ENCODE measurements around the gene LPCAT2.
"Not testable (repeated sequence)": the region's sequence is repeated elsewhere in the genome, so short reads cannot be mapped to it uniquely, and the experiment has no call there.

LPCAT2 gene

GRCh38 chr16:55577887-55578286, 69.0 kb downstream of the LPCAT2 start:
- FAIRE-seq: no peak
- DNase-seq (ENCODE audit: low spot score): no peak

- FAIRE-seq: no peak
Measured at GRCh38 chr16:55585631-55586030, 76.8 kb downstream of the LPCAT2 start.

GRCh38 chr16:55588799-55589198, 79.9 kb downstream of the LPCAT2 start:
- no peak for FAIRE-seq
- no peak for DNase-seq (ENCODE audit: low spot score)

More at GRCh38 chr16:55585631-55586030, 76.8 kb downstream of the LPCAT2 start:
- DNase-seq (ENCODE audit: low spot score): no peak

- DNase-seq (ENCODE audit: low spot score): no peak
- FAIRE-seq: no peak
Measured at GRCh38 chr16:55592306-55592705, 83.4 kb downstream of the LPCAT2 start.

GRCh38 chr16:55597928-55598327, 89.1 kb downstream of the LPCAT2 start:
- DNase-seq (ENCODE audit: low spot score): no peak
- no peak for FAIRE-seq

- FAIRE-seq: no peak
- DNase-seq (ENCODE audit: low spot score): no peak
Measured at GRCh38 chr16:55605754-55606336, 97.0 kb downstream of the LPCAT2 start.

- DNase-seq (ENCODE audit: low spot score) (no peak), FAIRE-seq (no peak)
Measured at GRCh38 chr16:55613613-55614335, 104.9 kb downstream of the LPCAT2 start.

- DNase-seq (ENCODE audit: low spot score): no peak
- FAIRE-seq: no peak
Measured at GRCh38 chr16:55615071-55615470, 106.2 kb downstream of the LPCAT2 start.

GRCh38 chr16:55615670-55616069, 106.8 kb downstream of the LPCAT2 start:
- DNase-seq (ENCODE audit: low spot score); FAIRE-seq: not testable (repeated sequence)

- DNase-seq (ENCODE audit: low spot score): no peak
- FAIRE-seq: no peak
Measured at GRCh38 chr16:55621771-55622170, 112.9 kb downstream of the LPCAT2 start.

GRCh38 chr16:55622272-55622671, 113.4 kb downstream of the LPCAT2 start:
- DNase-seq (ENCODE audit: low spot score): no peak
- FAIRE-seq: no peak

- FAIRE-seq: no peak
Measured at GRCh38 chr16:55622930-55623561, 114.2 kb downstream of the LPCAT2 start.

GRCh38 chr16:55623640-55624039, 114.8 kb downstream of the LPCAT2 start:
- no peak for FAIRE-seq
- no peak for DNase-seq (ENCODE audit: low spot score)

More at GRCh38 chr16:55622930-55623561, 114.2 kb downstream of the LPCAT2 start:
- DNase-seq (ENCODE audit: low spot score): peak; percentile 60

GRCh38 chr16:55624696-55625095, 115.8 kb downstream of the LPCAT2 start:
- FAIRE-seq (no peak), DNase-seq (ENCODE audit: low spot score) (no peak)

- no peak for FAIRE-seq
- no peak for DNase-seq (ENCODE audit: low spot score)
Measured at GRCh38 chr16:55625843-55626242, 117.0 kb downstream of the LPCAT2 start.

- DNase-seq (ENCODE audit: low spot score): no peak
- FAIRE-seq: no peak
Measured at GRCh38 chr16:55628306-55628968, 119.6 kb downstream of the LPCAT2 start.

GRCh38 chr16:55630774-55631173, 121.9 kb downstream of the LPCAT2 start:
- no peak for DNase-seq (ENCODE audit: low spot score)
- no peak for FAIRE-seq

- DNase-seq (ENCODE audit: low spot score) (no peak), FAIRE-seq (no peak)
Measured at GRCh38 chr16:55632259-55632658, 123.4 kb downstream of the LPCAT2 start.

GRCh38 chr16:55634193-55634592, 125.3 kb downstream of the LPCAT2 start:
- no peak for DNase-seq (ENCODE audit: low spot score)
- no peak for FAIRE-seq

Measured in urothelium cell line (cell line).